ENCODE data around the gene NPY. TPM values are rescaled to one million over a fixed set of nuclear protein-coding genes. Genes with fewer than 3 reads are reported as not detected.
"Not testable (repeated sequence)": the region's sequence is repeated elsewhere in the genome, so short reads cannot be mapped to it uniquely, and the experiment has no call there.

NPY gene
- total and polyA plus RNA-seq, 9 of the 15 experiments (the other 6 are each of a cell fraction or from before 2014, with no cell fraction given), result not detected

- BruUV-seq (replicated peaks), result no TSS peak
- no peaks in the 10 kb centered on the region for H3K27me3 ChIP-seq (ENCODE audit: control insufficient read depth in 2 of 2, insufficient read depth in 2 of 2, low read length in 2 of 2)
- intact Hi-C loops (cut with micrococcal nuclease) (no loop called here), in situ Hi-C loops (cut with MboI) (no loop called here)
- H4K20me1 ChIP-seq (replicated peaks; ENCODE audit: control insufficient read depth, insufficient read depth, low read length), result no peaks in the 10 kb centered on the region
- no peak overlapping the region for H3K4me3 ChIP-seq
- ChIA-PET CTCF (ENCODE audit: low intra/inter-chr PET ratio) (no interaction called here), POLR2A (interaction anchor here (1.0 kb wide), 1 partner anchor 10 kb away, joined by 3 read pairs; no protein-coding TSS in a partner anchor)
- no peak for FAIRE-seq
- H2AFZ ChIP-seq (ENCODE audit: low read depth, low read length), result no peak overlapping the region
- 0% methylated on average over 6 of the region's 6 CpGs for WGBS (ENCODE audit: insufficient coverage, low coverage, missing lambda C conversion rate)
- H3K4me1 ChIP-seq (replicated peaks in 1 of 2; ENCODE audit: control insufficient read depth in 2 of 2, insufficient read depth in 2 of 2, low read length in 2 of 2), result no peaks in the 10 kb centered on the region
- no peak for DNase-seq (ENCODE audit: extremely low read depth in 1 of 4, low spot score in 3 of 4)
- no peaks in the 10 kb centered on the region for H3K9me3 ChIP-seq (replicated peaks; ENCODE audit: control insufficient read depth, insufficient read depth, low read depth, low read length)
- no peak overlapping the region for H3K27ac ChIP-seq (ENCODE audit: extremely low read depth, low read depth, low read length)
- H3K79me2 ChIP-seq (ENCODE audit: control insufficient read depth, insufficient read depth, low read length), result no peaks in the 10 kb centered on the region
- no peak overlapping the region for H3K9ac ChIP-seq (ENCODE audit: insufficient read depth in 1 of 2, low read depth in 2 of 2, low read length in 2 of 2)
- no peaks in the 10 kb centered on the region for H3K9me1 ChIP-seq (ENCODE audit: control insufficient read depth, insufficient read depth, low read length)
- ATAC-seq, result no peak
- no peak overlapping the region for H3K4me2 ChIP-seq (ENCODE audit: insufficient read depth, low read length)
- no peaks in the 10 kb centered on the region for H3K36me3 ChIP-seq (ENCODE audit: control insufficient read depth, insufficient read depth, low read length)
- no peak for TF ChIP-seq ZNF253 (CRISPR knock-in tag; conservative IDR thresholded peaks at IDR 0.05)
Observed at GRCh38 chr7:24255139-24255538, 28.9 kb upstream of the NPY start.

- intact Hi-C loops (cut with micrococcal nuclease); BruUV-seq (replicated peaks); H3K4me3 ChIP-seq; H4K20me1 ChIP-seq (replicated peaks; ENCODE audit: control insufficient read depth, insufficient read depth, low read length); H3K4me2 ChIP-seq (ENCODE audit: insufficient read depth, low read length); POLR2A ChIA-PET; H3K79me2 ChIP-seq (ENCODE audit: control insufficient read depth, insufficient read depth, low read length); FAIRE-seq; ATAC-seq; H3K9me1 ChIP-seq (ENCODE audit: control insufficient read depth, insufficient read depth, low read length); H3K4me1 ChIP-seq (replicated peaks in 1 of 2; ENCODE audit: control insufficient read depth in 2 of 2, insufficient read depth in 2 of 2, low read length in 2 of 2); H3K27ac ChIP-seq (ENCODE audit: extremely low read depth, low read depth, low read length); in situ Hi-C loops (cut with MboI); H3K9ac ChIP-seq (ENCODE audit: insufficient read depth in 1 of 2, low read depth in 2 of 2, low read length in 2 of 2); H2AFZ ChIP-seq (ENCODE audit: low read depth, low read length); CTCF ChIA-PET (ENCODE audit: low intra/inter-chr PET ratio); DNase-seq (ENCODE audit: extremely low read depth in 1 of 4, low spot score in 3 of 4); H3K36me3 ChIP-seq (ENCODE audit: control insufficient read depth, insufficient read depth, low read length); H3K27me3 ChIP-seq (ENCODE audit: control insufficient read depth in 2 of 2, insufficient read depth in 2 of 2, low read length in 2 of 2); H3K9me3 ChIP-seq (replicated peaks; ENCODE audit: control insufficient read depth, insufficient read depth, low read depth, low read length): not testable (repeated sequence)
- WGBS (ENCODE audit: insufficient coverage, low coverage, missing lambda C conversion rate), result 7% methylated on average over 1 of the region's 1 CpG
Observed at GRCh38 chr7:24258324-24258723, 25.7 kb upstream of the NPY start.

Measured in K562 (cell line).